Measurements from ENCODE around the gene TAF1A.
A peak's percentile ranks its signal among the peaks of the same experiment; 100 is the strongest.
"Not testable (repeated sequence)": the region's sequence is repeated elsewhere in the genome, so short reads cannot be mapped to it uniquely, and the experiment has no call there.

Gene TAF1A

DNA sequence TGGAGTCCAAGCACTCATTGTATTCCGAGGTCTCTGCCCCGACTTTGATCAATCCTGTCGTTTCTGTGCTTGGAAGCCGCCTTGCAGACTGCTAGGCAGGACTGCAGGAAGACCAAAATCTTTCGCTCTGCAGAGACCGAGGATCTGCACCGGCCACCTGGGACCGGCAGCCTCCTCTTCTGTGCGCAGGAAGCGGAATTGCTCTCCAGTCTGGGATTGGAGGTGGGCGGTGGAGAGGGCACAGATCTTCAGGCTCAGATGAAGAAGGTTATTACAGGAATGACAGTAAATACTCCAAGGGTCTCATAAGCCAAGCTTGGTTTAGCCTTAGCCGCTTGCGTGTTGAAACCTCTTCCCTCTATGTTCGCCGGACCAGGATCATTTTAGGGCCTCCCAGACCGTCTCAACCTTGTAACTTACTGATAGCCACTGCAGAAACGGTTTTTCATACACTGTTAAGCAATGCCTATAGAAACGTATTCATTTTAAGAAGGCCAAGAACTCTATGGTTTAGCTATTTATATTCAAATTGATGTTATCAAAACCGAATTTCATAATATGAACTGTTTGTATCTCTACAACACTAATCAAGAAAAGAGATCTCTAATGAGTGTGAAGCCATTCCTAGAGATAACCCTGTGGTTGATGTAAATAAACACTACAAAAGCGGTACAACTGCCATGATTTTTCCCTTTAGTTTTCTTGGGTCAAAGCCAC lies 29.3 kb upstream of the TAF1A start:
- peaks cover 18% of the 10 kb centered on the region for H3K27me3 ChIP-seq (ENCODE audit: control insufficient read depth, insufficient read depth, low read length)
- H3K4me1 ChIP-seq (ENCODE audit: control insufficient read depth, insufficient read depth, low read length) = peaks cover 6% of the 10 kb centered on the region; the same call in 1 of the 2 replicates
- no peaks in the 10 kb centered on the region for H3K9me3 ChIP-seq (ENCODE audit: control insufficient read depth, insufficient read depth, low read depth, low read length)
- H3K36me3 ChIP-seq (ENCODE audit: control insufficient read depth, insufficient read depth, low read length) = peaks cover 23% of the 10 kb centered on the region
- peak overlapping the region; percentile 86 for H3K9ac ChIP-seq (ENCODE audit: low read length)
- peak overlapping the region; percentile 87 for H3K4me3 ChIP-seq (ENCODE audit: low read depth, low read length)
- H3K27ac ChIP-seq (ENCODE audit: low read depth, low read length) = no peak overlapping the region

- Histone ChIP-seq H3K9ac (ENCODE audit: low read length) (peak within 1 kb of the TSS; percentile 86), H3K4me1 (ENCODE audit: control insufficient read depth, insufficient read depth, low read length) (peaks cover 6% of the 10 kb centered on the region; the same call in 1 of the 2 replicates), H3K4me3 (ENCODE audit: low read depth, low read length) (peak within 1 kb of the TSS; percentile 87), H3K9me3 (ENCODE audit: control insufficient read depth, insufficient read depth, low read depth, low read length) (no peaks in the 10 kb centered on the region), H3K27ac (ENCODE audit: low read depth, low read length) (no peak within 1 kb of the TSS; the same call in 1 of the 2 replicates), H3K27me3 (ENCODE audit: control insufficient read depth, insufficient read depth, low read length) (peaks cover 25% of the 10 kb centered on the region), H3K36me3 (ENCODE audit: control insufficient read depth, insufficient read depth, low read length) (peaks cover 16% of the 10 kb centered on the region)
Measured at GRCh38 chr1:222618001-222618879, 28.5 kb upstream of the TAF1A start, which contains the start of gene MIA3. Gene MIA3 (plus strand): TSS chr1:222618097. CDS start chr1:222618111, 14 bp downstream.

DNA sequence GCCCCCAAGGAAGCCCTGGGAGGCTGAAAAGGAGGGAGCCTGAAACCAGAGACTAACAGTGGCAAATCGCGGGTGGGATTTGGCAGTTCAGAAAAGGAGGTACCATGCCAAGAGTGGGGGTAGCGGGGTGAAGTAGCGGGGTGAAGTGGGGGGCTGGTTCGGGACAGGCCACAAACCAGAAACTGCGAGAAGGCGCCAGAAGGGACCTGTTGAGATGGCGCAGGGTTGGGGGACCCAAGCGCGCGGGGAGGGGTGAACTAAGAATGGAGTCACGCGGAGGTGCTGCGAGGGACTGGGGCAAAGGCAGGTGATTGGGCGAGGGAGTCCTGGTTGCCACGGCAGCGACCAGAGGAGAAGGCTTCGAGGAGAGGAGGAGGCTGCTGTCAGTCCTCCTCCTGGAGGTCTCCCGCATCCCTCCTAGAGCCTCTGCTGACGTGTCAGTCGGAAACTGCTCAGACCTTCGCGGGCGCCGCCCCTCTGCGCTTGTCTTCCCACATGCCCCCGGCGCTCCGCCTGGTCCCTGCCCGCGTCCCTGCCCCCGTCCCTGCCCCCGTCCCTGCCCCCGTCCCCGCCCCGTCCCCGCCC lies 27.7 kb upstream of the TAF1A start:
- H3K36me3 ChIP-seq (ENCODE audit: control insufficient read depth, insufficient read depth, low read length) = peaks cover 10% of the 10 kb centered on the region
- no peaks in the 10 kb centered on the region for H3K9me3 ChIP-seq (ENCODE audit: control insufficient read depth, insufficient read depth, low read depth, low read length)
- H3K27ac ChIP-seq (ENCODE audit: low read depth, low read length) = no peak overlapping the region
- peaks cover 29% of the 10 kb centered on the region for H3K27me3 ChIP-seq (ENCODE audit: control insufficient read depth, insufficient read depth, low read length)
- peak overlapping the region; percentile 60 for H3K4me3 ChIP-seq (ENCODE audit: low read depth, low read length)
- peaks cover 6% of the 10 kb centered on the region; the same call in 1 of the 2 replicates for H3K4me1 ChIP-seq (ENCODE audit: control insufficient read depth, insufficient read depth, low read length)
- H3K9ac ChIP-seq (ENCODE audit: low read length) = peak overlapping the region; percentile 18

- H3K9me3 ChIP-seq (ENCODE audit: control insufficient read depth, insufficient read depth, low read depth, low read length) = no peaks in the 10 kb centered on the region
- no peak overlapping the region for H3K27ac ChIP-seq (ENCODE audit: low read depth, low read length)
- H3K4me1 ChIP-seq (ENCODE audit: control insufficient read depth, insufficient read depth, low read length) = peaks cover 6% of the 10 kb centered on the region; the same call in 1 of the 2 replicates
- H3K4me3 ChIP-seq (ENCODE audit: low read depth, low read length) = no peak overlapping the region
- H3K27me3 ChIP-seq (ENCODE audit: control insufficient read depth, insufficient read depth, low read length) = peaks cover 29% of the 10 kb centered on the region
- H3K9ac ChIP-seq (ENCODE audit: low read length) = no peak overlapping the region
- 0 out of 2 replicates have a peak, but pooled peaks cover 5% of the 10 kb centered on the region for H3K36me3 ChIP-seq (ENCODE audit: control insufficient read depth, insufficient read depth, low read length)
Measured at GRCh38 chr1:222616525-222616924, 26.8 kb upstream of the TAF1A start.

- H3K27me3 ChIP-seq (ENCODE audit: control insufficient read depth, insufficient read depth, low read length) = peaks cover 29% of the 10 kb centered on the region
Measured at GRCh38 chr1:222613627-222614026, 23.9 kb upstream of the TAF1A start.

DNA sequence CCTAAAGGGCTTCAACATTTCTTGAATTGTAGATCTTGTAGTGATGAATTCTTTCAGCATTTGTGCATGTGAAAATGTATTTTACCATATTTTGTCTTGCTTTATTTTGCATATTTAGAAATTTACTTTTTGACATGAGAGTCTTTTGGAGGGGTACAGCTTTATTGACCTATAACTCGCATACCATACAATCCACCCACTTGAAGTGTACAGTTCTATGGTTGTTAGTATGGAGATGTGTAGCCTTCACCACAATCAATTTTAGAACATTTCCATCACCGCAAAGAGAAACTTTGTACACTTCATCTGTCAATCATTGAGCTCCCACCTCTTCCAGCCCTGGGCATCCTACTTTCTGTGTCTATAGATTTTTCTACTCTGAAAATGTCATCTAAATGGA lies 21.0 kb upstream of the TAF1A start:
- Histone ChIP-seq H3K27ac (ENCODE audit: low read depth, low read length) (no peak overlapping the region), H3K9ac (ENCODE audit: low read length) (no peak overlapping the region), H3K36me3 (ENCODE audit: control insufficient read depth, insufficient read depth, low read length) (no peaks in the 10 kb centered on the region), H3K4me3 (ENCODE audit: low read depth, low read length) (no peak overlapping the region), H3K27me3 (ENCODE audit: control insufficient read depth, insufficient read depth, low read length) (peaks cover 21% of the 10 kb centered on the region), H3K4me1 (ENCODE audit: control insufficient read depth, insufficient read depth, low read length) (no peaks in the 10 kb centered on the region), H3K9me3 (ENCODE audit: control insufficient read depth, insufficient read depth, low read depth, low read length) (peaks cover 2% of the 10 kb centered on the region; the same call in 1 of the 2 replicates)

More at GRCh38 chr1:222613627-222614026, 23.9 kb upstream of the TAF1A start:
- no peak overlapping the region for H3K4me3 ChIP-seq (ENCODE audit: low read depth, low read length)
- H3K9ac ChIP-seq (ENCODE audit: low read length) = no peak overlapping the region
- H3K36me3 ChIP-seq (ENCODE audit: control insufficient read depth, insufficient read depth, low read length) = no peaks in the 10 kb centered on the region
- no peaks in the 10 kb centered on the region for H3K4me1 ChIP-seq (ENCODE audit: control insufficient read depth, insufficient read depth, low read length)
- no peaks in the 10 kb centered on the region for H3K9me3 ChIP-seq (ENCODE audit: control insufficient read depth, insufficient read depth, low read depth, low read length)
- no peak overlapping the region for H3K27ac ChIP-seq (ENCODE audit: low read depth, low read length)

DNA sequence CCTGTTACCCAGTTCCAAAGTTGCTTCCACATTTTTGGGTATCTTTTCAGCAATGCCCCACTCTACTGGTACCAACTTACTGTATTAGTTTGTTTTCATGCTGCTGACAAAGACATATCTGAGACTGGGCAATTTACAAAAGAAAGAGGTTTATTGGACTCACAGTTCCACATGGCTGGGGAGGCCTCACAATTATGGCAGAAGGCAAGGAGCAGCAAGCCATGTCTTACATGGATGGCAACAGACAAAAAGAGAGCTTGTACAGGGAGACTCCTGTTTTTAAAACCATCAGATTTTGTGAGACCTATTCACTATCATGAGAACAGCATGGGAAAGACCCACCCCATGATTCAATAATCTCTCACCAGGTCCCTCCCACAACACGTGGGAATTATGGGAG lies 19.4 kb upstream of the TAF1A start:
- not testable (repeated sequence) for H3K36me3 ChIP-seq (ENCODE audit: control insufficient read depth, insufficient read depth, low read length); H3K4me1 ChIP-seq (ENCODE audit: control insufficient read depth, insufficient read depth, low read length); H3K4me3 ChIP-seq (ENCODE audit: low read depth, low read length); H3K27ac ChIP-seq (ENCODE audit: low read depth, low read length); H3K9ac ChIP-seq (ENCODE audit: low read length); H3K9me3 ChIP-seq (ENCODE audit: control insufficient read depth, insufficient read depth, low read depth, low read length)
- H3K27me3 ChIP-seq (ENCODE audit: control insufficient read depth, insufficient read depth, low read length) = peaks cover 12% of the 10 kb centered on the region

GRCh38 chr1:222606757-222607156 lies 17.0 kb upstream of the TAF1A start:
- Histone ChIP-seq H3K4me1 (ENCODE audit: control insufficient read depth, insufficient read depth, low read length) (no peaks in the 10 kb centered on the region), H3K27me3 (ENCODE audit: control insufficient read depth, insufficient read depth, low read length) (no peaks in the 10 kb centered on the region), H3K27ac (ENCODE audit: low read depth, low read length) (no peak overlapping the region), H3K4me3 (ENCODE audit: low read depth, low read length) (no peak overlapping the region), H3K9ac (ENCODE audit: low read length) (no peak overlapping the region), H3K36me3 (ENCODE audit: control insufficient read depth, insufficient read depth, low read length) (no peaks in the 10 kb centered on the region), H3K9me3 (ENCODE audit: control insufficient read depth, insufficient read depth, low read depth, low read length) (peaks cover 2% of the 10 kb centered on the region; the same call in 1 of the 2 replicates)

DNA sequence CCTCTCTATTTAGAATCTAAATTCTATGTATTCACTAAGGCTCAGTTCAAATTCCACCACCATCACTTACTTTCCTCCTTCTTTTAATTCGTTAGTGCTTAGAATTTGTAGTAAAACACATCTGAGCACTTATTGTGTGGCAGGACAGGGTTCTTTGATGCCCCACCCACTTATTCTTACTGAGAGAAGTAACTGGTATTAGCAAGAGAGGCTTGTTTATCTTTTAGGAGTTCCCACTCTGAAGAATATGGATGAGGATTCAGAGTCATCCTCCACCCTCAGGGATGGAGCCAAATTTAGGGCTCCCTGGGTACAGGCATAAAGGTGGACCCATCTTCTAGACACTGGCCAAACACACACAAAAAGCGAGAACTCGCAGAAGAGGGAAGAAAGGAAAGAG lies 11.5 kb upstream of the TAF1A start:
- Histone ChIP-seq H3K4me3 (ENCODE audit: low read depth, low read length) (no peak overlapping the region), H3K9me3 (ENCODE audit: control insufficient read depth, insufficient read depth, low read depth, low read length) (no peaks in the 10 kb centered on the region), H3K4me1 (ENCODE audit: control insufficient read depth, insufficient read depth, low read length) (no peaks in the 10 kb centered on the region), H3K27me3 (ENCODE audit: control insufficient read depth, insufficient read depth, low read length) (0 out of 2 replicates have a peak, but pooled peaks cover 7% of the 10 kb centered on the region), H3K36me3 (ENCODE audit: control insufficient read depth, insufficient read depth, low read length) (no peaks in the 10 kb centered on the region), H3K27ac (ENCODE audit: low read depth, low read length) (no peak overlapping the region), H3K9ac (ENCODE audit: low read length) (no peak overlapping the region)

- no peak overlapping the region for H3K27ac ChIP-seq (ENCODE audit: low read depth, low read length)
- no peaks in the 10 kb centered on the region for H3K36me3 ChIP-seq (ENCODE audit: control insufficient read depth, insufficient read depth, low read length)
- no peak overlapping the region for H3K9ac ChIP-seq (ENCODE audit: low read length)
- H3K4me3 ChIP-seq (ENCODE audit: low read depth, low read length) = no peak overlapping the region
- 0 out of 2 replicates have a peak, but pooled peaks cover 7% of the 10 kb centered on the region for H3K27me3 ChIP-seq (ENCODE audit: control insufficient read depth, insufficient read depth, low read length)
- no peaks in the 10 kb centered on the region for H3K4me1 ChIP-seq (ENCODE audit: control insufficient read depth, insufficient read depth, low read length)
- H3K9me3 ChIP-seq (ENCODE audit: control insufficient read depth, insufficient read depth, low read depth, low read length) = no peaks in the 10 kb centered on the region
Measured at GRCh38 chr1:222600281-222600680, 10.5 kb upstream of the TAF1A start.
